GM04504 (cell line): ENCODE results near the gene LEP.
"Not testable (repeated sequence)": the region's sequence is repeated elsewhere in the genome, so short reads cannot be mapped to it uniquely, and the experiment has no call there.

Source experiments
- DNase-seq: peaks from one replicate; pipeline ENCODE4 v3.0.0-alpha.2; 2012; ENCODE audit warnings: low read depth

Gene LEP

DNA sequence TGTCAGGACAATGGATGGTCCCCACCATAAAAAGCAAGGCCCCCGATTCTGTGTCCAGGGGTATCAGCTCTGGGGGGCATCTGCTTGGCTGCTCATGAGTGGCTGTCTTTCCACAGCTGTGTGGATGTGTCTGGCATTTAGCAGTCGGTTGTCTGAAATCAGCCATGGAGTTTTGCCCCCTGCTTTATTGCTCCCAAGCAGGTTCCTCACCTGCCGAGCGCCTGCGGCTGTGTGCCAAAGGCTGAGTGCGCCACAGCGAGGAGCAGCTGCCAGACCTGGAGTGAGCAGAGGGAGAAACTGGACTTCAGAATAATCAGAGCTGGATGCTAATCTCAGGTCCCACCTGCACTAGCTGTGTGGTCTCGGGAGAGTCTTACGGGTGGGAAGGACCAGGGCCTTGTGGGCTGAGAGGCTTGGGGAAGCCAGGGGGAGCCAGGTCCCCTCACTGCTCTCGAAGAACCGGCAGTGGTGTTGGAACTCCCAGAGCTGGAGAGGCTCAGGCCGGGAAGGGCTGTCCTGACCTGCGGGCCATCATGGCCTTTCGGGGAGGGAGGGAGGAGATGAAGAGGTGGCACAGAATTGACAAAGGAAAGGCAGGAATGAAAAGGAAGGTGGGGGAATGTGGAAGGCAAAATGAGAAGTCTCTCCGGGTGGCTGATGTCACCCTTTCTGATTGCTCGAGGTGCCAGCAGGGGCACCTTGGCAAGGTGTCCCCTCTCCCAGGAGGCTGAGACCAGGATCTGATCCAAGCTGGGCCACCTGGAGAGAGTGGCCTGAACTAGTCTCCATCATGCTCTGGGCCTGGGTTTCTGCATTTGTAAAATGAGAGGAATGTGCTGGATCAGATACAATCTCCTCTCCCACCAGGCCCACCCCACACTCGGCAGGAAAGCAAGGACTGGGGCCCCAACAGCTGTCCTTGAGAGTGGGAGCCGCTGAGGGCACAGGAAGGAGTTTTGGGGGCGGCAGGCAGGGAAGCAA lies 30.2 kb upstream of the LEP start:
- DNase-seq = no peak

DNA sequence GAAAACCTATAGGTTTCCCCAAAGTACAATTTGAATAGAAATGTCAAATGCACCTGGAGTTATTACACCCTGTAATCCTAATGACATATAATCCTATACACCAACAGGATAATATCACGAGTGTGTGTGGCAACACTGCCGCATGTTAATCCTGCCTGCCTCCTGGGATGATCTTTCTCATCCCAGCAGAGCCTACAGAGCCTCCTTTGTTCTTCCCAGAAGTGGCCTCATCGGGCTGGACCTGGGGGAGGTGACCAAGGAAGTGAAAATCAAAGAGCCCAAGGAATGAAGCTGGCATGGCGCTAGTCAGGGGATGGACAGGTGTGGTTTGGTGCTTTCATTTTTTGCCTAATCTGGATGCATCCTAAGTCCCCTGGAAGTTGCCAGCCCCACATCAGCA lies 29.5 kb upstream of the LEP start:
- no peak for DNase-seq

DNA sequence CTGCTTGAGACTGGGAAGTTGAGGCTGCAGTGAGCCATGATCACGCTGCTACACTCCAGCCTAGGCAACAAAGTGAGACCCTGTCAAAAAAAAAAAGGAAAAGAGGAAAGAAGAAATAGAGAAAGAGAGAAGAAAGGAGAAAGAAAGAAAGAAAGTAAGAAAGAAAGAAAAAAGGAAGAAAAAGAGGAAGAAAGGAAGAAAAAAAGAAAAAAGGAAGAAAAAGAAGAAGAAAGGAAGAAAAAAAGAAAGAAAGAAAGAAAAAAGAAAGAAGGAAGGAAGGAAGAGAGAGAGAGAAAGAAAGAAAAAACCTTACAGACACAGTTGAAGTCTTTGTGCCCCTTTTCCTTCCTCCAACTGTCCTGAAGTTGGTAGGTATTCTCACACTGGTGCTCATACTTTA lies 26.6 kb upstream of the LEP start:
- no peak for DNase-seq

DNA sequence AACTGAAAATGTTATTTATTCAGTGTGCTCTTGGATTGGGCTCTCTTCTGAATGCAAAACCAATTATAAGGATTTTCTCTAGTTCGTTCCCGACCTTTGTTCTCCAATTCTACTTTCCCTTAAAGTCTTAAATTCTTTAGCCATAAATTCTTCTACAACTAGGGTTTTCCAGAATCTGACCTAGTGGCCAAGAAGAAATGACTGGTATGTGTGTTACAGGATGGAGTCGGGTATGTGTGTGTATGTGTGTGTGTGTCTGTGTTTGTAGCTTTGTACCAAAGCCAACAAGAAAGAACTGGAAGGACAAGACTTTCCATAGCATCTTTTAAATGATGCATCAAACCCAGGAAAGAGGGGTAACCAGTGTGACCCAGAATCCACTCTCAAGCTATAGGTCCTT lies 25.8 kb upstream of the LEP start:
- peak; percentile 67 for DNase-seq

DNA sequence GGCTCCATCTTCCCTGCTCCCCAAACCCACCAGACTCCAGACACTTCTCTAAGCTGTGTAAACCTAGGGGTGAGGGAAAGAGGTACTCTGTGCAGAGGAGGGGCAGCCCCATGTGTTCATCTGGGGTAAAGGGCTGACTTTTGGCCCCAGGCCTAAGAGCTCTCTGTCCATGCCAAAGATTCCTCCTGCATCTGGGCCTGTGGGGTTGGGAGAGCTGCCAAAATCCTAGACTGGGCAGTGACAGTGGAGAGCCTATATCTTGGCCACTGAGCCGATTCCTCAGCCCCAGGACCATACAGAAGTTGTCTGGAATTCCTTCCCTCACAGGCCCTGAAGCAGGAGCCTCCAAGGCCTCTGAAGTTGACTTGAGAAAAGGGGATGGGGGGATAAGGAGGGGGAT lies 25.3 kb upstream of the LEP start:
- DNase-seq = peak; percentile 61

DNA sequence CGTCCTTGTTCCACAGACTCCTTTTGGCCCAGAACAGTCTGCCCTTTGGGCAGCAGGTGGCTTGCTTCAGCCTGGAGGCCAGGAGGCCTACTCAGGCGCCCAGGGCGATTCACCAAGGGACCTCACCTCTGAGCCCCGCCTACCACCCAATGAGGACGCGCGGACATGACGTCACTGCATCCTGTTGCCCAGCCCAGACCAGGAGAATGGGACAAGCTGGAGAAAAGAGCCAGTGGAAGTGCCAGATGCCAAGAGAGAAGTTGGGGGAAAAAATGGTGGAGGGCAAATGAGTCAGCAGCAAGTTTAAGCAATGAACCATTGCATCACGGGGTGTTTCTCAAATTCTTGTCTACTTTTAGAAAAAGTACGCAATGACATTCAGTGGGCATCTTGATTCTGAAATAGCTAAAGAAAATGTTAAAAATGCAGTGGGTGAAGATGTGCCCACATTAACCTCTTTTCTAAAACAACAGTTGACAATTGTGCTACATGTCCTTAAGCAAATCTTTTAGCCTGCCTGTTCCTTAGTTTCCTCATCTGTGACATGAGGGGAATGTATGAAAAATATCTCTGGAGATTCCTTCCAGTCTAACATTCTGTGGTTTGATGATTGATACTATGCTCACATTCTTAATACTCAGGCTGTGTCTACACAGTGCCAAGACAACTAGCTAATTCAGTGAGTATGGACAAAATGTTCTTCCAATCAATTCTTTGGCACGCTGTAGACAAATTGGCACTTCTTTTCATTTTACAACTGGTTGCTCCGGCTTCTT lies 23.9 kb upstream of the LEP start:
- DNase-seq = peak; percentile 57

DNA sequence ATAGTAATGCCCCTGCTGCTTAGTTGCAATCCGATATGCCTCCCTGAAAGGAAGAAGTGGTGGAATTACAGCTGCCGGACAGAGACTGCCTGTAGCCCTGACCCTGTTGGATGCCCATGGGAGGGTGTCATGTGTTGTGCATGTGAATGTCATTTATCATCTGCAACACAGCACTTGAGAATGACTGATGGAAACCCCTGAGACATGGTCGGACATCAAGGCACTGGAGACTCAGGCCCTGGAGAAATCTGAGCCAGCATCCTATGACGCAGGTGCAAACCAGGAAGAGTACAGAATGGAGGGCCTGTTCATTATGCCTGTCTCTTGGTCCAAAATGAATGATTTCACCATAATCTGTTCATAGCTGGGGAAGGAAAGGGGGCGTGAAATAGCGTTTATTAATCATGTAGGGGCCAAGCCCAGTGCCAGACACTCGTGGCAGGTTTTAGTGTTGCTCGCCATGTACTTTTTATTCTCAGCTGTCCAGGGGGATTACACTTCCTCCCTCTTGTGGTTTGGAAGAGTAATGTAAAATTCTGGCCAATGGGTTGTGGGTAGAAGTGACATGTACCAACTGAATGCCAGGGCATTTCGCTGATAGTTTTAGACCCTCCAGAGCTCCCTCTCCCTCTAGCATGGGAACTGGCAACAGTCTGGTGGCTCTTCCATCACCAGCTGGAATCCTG lies 23.0 kb upstream of the LEP start:
- no peak for DNase-seq

DNA sequence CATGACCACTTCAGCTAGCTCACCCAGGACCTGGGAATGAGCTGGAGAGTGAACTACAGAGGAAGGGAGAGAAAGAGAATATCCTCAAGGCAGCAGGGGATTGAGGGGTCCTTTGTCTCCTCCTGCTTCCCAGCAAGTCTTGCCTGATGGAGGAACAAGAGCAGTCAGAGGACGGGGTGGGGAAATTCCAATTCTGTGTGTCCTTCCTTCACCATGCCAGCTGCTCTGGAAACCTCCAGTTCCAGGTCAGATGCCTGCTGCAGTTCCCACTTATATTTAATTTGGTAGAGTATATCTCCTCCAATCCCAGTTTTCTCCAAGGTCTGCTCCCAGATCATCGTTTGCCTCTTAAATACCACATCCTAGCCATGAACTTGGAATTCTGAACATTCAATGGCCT lies 21.4 kb upstream of the LEP start:
- DNase-seq = no peak

DNA sequence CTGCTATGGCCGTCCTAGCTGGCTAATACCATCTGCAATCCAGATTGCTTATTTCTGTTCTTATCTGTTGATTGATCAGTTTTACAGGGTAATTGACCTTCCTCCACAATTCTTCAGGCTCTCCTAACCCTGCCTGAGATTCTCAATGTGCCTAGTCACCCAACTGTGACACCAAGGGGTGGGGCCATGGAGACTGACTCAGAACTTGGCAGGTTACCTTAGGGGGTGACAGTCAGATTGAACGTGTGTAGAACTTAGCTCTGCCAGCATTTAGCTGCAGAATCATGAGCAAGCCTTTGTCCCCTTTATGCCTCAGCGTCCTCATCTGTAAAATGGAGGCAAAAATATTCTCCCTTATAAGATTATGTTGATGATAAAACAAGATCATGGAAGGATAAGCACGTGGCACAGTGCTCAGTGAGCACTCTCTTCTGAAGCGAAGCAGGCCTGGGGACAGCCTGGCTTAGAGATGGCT lies 19.1 kb upstream of the LEP start:
- DNase-seq = peak; percentile 83

DNA sequence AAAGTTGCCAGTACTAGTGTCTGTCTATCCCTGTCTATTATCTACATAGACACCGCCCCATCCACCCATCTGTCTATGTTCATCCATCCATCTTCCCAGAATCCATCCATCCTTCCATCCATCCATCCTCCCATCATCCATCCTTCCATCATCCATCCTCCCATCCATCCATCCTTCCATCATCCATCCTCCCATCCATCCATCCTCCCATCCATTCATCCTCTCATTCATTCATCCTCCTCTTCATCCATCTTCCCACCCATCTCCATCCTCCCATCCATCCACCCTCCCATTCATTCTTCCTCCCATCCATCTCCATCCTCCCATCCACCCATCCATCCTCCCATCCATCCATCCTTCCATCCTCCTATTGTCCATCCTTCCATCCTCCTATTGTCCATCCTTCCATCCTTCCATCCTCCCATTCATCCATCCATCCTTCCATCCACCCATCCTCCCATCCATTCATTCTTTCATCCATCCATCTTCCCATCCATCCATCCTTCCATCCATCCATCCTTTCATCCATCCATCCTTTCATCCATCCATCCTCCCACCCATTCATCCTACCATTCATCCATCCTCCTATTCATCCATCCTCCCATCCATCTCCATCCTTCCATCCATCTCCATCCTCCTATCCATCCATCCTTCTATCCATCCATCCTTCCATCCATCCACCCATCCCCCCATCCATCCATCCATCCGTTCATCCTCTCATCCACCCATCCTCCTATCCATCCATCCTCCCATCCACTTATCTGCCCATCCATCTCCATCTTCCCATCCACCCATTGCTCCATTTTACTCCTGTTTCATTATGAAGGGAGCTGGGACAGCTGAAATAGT lies 14.7 kb upstream of the LEP start:
- DNase-seq = no peak

DNA sequence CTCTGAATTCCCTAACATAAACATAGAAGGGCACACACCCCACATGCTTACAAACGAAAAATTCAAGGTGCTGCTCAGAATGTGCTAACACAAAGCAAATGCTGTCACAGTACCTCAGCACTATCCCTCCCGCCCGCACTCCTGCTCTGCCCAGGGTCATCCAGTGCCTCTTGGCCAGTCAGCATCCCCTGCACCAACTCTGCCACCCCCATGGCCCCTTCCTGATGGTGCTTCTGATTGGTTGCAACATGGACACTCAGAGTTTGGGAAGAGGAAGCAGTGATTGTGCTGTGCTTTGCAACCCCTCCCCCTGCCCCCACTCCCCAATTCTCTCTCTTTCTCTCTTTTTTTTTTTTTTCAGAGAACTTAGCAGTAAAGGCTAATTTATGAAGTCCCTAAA lies 13.8 kb upstream of the LEP start:
- no peak for DNase-seq

DNA sequence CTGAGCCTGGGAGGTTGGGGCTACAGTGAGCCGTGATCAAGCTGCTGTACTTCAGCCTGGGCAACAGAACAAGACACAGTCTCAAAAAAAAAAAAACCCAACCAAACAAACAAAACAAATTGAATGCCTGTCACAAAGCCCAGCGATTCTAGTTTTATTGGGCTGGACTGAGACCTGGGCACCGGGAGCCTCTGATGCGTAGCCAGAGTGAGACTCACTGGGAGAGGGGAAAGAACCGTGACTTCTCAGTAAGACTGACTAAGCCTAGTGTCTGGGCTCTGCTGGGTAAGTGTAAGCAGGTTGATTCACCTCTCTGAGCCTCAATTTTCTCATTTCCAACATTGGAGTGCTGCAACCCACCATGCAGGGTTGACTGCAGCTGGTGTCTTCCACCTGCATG lies 10.1 kb upstream of the LEP start:
- DNase-seq = no peak

DNA sequence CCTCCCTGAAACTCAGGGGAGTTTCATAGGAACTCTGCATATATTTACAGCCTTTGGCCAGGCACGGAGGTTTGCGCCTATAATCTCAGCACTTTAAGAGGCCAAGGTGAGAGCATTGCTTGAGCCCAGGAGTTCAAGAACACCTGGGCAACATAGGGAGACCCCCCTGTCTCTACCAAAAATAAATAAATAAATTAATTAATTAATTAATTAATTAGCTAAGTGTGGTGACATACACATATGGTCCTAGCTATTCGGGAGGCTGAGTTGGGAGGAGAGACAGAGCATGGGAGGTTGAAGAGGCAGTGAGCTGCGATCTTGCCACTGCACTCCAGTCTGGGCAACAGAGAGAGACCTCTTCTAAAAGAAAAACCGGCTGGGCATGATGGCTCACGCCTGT lies 9.4 kb upstream of the LEP start:
- no peak for DNase-seq

DNA sequence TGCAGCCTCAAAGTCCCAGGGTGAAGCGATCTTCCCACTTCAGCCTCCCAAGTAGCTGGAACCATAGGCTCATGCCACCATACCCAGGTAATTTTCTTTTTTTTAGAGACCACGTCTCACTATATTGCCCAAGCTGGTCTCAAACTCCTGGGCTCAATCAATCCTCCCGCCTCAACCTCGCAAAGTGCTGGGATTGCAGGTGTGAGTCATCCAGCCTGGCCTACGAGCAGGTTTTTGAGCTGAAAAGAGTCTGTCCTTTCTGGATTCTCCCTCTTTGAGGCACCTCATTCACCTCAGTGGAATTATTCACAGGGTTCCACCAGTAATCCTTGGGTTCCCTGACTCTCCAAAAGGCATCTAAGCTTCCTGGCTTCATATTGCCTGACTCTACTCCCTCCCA lies 7.6 kb upstream of the LEP start:
- DNase-seq = no peak

DNA sequence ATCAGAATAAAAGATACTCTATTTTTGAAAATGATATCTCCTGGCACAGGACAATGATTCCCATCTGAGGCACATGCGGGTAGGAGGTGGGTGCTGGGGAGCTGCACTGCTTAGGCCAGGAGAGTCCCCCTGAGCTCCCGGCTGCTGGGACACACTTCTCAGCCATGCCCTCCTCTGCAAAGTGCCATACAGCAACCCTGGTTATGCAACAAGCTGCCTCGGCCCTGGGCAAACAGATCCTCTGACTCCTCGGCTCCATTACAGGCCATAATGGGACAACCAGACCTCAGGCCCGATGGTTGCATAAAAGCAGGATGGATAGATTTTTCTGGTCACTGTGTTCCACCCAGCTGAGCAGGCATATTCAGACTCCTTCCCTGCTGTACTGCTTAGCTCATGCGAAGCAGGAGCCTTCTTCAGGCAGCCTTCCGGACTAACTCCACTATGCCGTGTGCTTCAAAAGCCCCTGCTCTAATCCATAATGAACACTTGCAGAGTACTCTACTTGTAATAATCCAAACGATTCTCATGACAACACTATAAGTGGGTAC lies 6.5 kb upstream of the LEP start:
- no peak for DNase-seq

DNA sequence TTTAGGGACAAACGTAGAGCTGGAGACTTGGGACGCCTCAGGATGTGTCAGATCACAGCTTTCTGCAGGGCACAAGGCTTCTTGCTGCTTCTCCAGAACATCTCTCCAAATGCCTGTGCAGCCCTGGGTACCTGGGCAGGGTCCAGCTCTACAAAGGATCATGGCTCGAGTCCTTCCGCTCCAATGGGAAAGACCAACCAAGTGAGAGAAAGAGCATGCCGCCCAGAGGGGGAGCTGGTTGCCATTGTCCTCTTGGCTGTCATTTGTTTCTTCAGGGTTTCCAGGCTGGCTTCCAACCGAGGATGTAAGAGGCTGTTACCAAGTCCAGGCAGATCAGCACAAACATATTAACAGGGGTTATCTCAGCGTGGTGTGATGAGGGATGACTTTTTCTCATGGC lies 5.6 kb upstream of the LEP start:
- DNase-seq = no peak

DNA sequence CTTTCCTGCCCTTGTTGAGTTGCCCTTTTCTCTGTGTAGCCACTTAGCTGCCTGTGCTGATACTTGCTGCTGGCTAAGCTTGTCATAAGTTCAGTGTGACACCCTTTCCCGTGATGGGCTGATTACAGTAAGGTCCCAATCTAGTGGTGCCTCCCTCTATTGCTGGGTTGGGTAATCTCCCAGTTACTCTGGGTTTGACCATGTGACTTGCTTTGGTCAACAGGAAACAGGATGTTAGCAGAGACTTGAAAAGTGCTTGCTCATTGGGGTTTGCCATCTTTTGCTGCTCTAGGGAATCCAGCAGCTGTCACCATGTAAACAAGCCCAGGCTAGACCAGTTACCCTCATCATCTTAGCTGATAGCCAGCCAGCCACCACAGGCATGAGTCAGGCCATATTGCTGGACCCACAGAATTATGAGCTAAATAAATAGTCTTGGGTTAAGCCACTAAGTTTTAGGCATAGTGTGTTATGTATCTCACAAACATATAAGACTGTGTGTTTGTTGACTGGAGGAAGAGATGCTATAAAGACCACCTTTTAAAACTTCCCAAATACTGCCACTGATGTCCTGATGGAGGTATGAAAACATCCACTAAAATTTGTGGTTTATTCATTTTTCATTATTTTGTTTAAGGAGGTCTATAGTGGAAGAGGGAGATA lies 4.0 kb upstream of the LEP start:
- DNase-seq = peak; percentile 85

DNA sequence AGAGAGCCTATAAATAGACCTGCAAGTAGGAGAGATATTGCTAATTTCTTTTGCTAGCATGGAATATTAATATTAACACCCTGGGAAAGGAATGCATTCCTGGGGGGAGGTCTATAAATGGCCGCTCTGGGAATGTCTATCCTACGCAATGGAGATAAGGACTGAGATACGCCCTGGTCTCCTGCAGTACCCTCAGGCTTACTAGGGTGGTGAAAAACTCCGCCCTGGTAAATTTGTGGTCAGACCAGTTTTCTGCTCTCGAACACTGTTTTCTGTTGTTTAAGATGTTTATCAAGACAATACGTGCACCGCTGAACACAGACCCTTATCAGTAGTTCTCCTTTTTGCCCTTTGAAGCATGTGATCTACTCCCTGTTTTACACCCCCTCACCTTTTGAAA lies 1.9 kb upstream of the LEP start:
- DNase-seq = not testable (repeated sequence)

DNA sequence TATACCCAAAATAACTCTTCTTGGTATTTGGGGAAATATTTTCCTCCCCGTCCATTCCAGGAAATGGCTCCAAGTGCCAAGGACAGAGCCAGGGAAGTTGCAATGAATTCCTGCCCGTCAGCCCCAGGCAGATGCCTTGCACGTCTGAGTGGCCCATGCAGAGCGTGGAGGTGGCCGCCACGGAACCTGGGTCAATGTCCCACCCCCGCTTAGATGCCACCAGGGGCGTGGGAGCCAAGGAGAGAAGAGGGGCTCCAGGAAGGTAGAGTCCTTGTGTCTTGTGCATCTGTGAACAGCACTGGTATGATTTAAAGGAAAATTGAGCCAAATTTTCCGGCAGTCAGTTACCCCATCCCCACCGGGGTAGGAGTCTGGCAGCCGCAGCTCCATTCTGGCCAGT lies 1.6 kb downstream of the LEP start:
- DNase-seq = no peak

DNA sequence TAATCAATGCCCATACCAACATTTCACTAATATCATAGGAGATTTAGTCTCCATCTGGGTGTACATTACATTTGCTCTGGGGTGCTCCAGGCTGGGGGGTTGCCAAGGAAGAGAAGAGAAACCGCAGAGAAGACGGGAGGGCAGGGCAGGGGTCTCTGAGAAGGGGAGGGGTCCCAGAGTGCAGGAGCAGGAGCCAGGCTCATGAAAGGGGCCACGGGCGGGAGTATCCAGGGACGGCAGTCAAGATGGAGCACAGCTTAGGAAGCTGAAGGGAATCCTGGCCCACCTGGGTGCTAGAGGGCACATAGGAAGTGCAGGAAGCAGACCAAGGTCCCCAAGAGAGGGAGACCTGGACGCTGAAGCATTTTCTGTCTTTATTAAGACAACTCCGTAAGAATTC lies 2.2 kb downstream of the LEP start:
- no peak for DNase-seq

DNA sequence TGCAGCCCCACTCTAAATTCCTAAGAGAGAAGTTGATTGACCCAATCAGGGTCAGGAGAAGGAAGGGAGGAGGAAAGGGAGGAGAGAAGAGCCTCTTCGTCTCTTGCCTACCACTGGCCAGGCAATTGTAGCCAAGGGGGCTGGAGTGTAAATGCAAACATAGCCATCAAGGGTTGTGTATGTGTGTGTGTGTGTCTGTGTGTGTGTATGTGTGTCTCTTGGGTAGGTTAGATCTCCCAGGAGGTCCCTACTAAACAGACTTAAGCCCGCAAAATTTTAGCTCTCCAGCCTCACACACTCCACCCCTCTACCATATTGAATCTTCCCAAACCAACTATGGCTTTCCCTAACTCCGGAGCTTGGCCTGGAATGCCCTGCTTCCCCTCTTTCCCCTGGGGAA lies 3.8 kb downstream of the LEP start:
- DNase-seq = no peak
